Psoas muscle (tissue), 8 donors: Measurements from ENCODE around the gene OR2F2. TPM values are rescaled to one million over a fixed set of nuclear protein-coding genes. Genes with fewer than 3 reads are reported as not detected.

Source experiments
- ATAC-seq, 4 donors: fragments of 200-7000 bp; cut with Tn5 transposase; one replicate each; pipeline ENCODE4 v1.9.1; 2020; ENCODE audit warnings: moderate library complexity in 3 of 4, mild to moderate bottlenecking in 2 of 4
- DNase-seq, 2 donors: peaks; one replicate each; pipeline ENCODE4 v3.0.0-alpha.2; 2020
- H3K27ac ChIP-seq: fragments of 200-600 bp; one replicate; pipeline ENCODE4 v1.8.0; 2022
- H3K27me3 ChIP-seq, 3 donors: fragments of 200-600 bp in 1 of 3; one replicate each; pipeline versions ENCODE4 v1.6.1 to v1.8.0; 2013 to 2022; ENCODE audit warnings: low read length in 2 of 3, mild to moderate bottlenecking in 2 of 3, moderate library complexity in 1 of 3; ENCODE audit not compliant: insufficient read depth in 3 of 3
- H3K36me3 ChIP-seq, 2 donors: fragments of 200-600 bp in 1 of 2; one replicate each; pipeline versions ENCODE4 v1.6.1 to v1.8.0; 2013 to 2022; ENCODE audit warnings: low read depth in 1 of 2, mild to moderate bottlenecking in 1 of 2, moderate library complexity in 1 of 2; ENCODE audit not compliant: insufficient read depth in 1 of 2
- H3K4me1 ChIP-seq: fragments of 200-600 bp; one replicate; pipeline ENCODE4 v1.8.0; 2022
- H3K4me3 ChIP-seq: fragments of 200-600 bp; one replicate; pipeline ENCODE4 v1.8.0; 2022; ENCODE audit warnings: mild to moderate bottlenecking
- H3K9me3 ChIP-seq: fragments of 200-600 bp; one replicate; pipeline ENCODE4 v1.8.0; 2022
- WGBS, 3 donors: extraction: QIAGEN DNeasy Blood & Tissue Kit; methylation state at CpG; one replicate each; pipeline versions ENCODE4 v1.1.6 to v1.1.7; 2013; 5-methylcytosine and 5-hydroxymethylcytosine counted together
- intact Hi-C, 2 donors: fragments of 100-400 bp; cut with DNase I; formaldehyde crosslinking; loops; one replicate each; pipeline versions ENCODE4 v1.11.0 to v1.14.2; 2022
- polyA plus RNA-seq, 3 donors: library from polyadenylated mRNA; stranded (reverse); fragments of 200-250 nt; gene quantifications; one replicate each; pipeline ENCODE4 v1.2.3, GENCODE V29; 2013
- total RNA-seq, 4 donors: library from RNA; stranded (reverse); fragmentation: NEBNext Ultra II Directional in 2 of 4; extraction: Animal tissue kit (Norgen Biotek cat#: 25700) in 2 of 4; gene quantifications; one replicate each; pipeline versions ENCODE4 v1.2.1 to v1.2.4, GENCODE V29; 2021 to 2023
- TF ChIP-seq, protein P1 (sequence below): fragments of 200-600 bp; IDR thresholded peaks from one replicate; pipeline ENCODE4 v1.8.0; 2022; ENCODE audit warnings: antibody characterized with exemption
- donor health status: healthy with polysubstance abuse.
- donor health status: DM: no; HTN: no; CAD: no; lungs with moderate emphysema.
- donor health status: Bipolar disorder and iron deficiency.
- donor health status: healthy.
- donor health status: DM: yes; HTN: yes; CAD: no.
- donor health status: DM: no; HTN: no; CAD: no.
- donor health status: DM: no; HTN: no; CAD: no.
- donor health status: DM: yes; HTN: yes; CAD: no.

OR2F2 gene
- total and polyA plus RNA-seq, 7 donors = not detected

- H3K9me3 ChIP-seq = no peaks in the 10 kb centered on the region
- no peaks in the 10 kb centered on the region for H3K27me3 ChIP-seq
- no peak overlapping the region for H3K27ac ChIP-seq
- H3K4me1 ChIP-seq = no peaks in the 10 kb centered on the region
- TF ChIP-seq, protein P1, sequence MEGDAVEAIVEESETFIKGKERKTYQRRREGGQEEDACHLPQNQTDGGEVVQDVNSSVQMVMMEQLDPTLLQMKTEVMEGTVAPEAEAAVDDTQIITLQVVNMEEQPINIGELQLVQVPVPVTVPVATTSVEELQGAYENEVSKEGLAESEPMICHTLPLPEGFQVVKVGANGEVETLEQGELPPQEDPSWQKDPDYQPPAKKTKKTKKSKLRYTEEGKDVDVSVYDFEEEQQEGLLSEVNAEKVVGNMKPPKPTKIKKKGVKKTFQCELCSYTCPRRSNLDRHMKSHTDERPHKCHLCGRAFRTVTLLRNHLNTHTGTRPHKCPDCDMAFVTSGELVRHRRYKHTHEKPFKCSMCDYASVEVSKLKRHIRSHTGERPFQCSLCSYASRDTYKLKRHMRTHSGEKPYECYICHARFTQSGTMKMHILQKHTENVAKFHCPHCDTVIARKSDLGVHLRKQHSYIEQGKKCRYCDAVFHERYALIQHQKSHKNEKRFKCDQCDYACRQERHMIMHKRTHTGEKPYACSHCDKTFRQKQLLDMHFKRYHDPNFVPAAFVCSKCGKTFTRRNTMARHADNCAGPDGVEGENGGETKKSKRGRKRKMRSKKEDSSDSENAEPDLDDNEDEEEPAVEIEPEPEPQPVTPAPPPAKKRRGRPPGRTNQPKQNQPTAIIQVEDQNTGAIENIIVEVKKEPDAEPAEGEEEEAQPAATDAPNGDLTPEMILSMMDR = no peak
- no peak overlapping the region for H3K4me3 ChIP-seq
- ATAC-seq (no peak), DNase-seq (no peak)
- intact Hi-C loops = no loop called here
- WGBS, 3 donors = 70 to 79% (median 76%) methylated on average over 3 of the region's 3 CpGs
- no peaks in the 10 kb centered on the region for H3K36me3 ChIP-seq
Measured at GRCh38 chr7:143910473-143911248, 24.4 kb upstream of the OR2F2 start.

- WGBS, 3 donors = 92 to 96% (median 93%) methylated on average over 3 of the region's 3 CpGs
- H3K27me3 ChIP-seq = no peaks in the 10 kb centered on the region
- no peak for DNase-seq
- TF ChIP-seq, protein P1 = no peak
- no peak for ATAC-seq
- H3K4me1 ChIP-seq = no peaks in the 10 kb centered on the region
- H3K9me3 ChIP-seq = no peaks in the 10 kb centered on the region
- H3K36me3 ChIP-seq = no peaks in the 10 kb centered on the region
- H3K4me3 ChIP-seq = no peak overlapping the region
- intact Hi-C loops = no loop called here
- no peak overlapping the region for H3K27ac ChIP-seq
Measured at GRCh38 chr7:143913945-143914615, 21.0 kb upstream of the OR2F2 start.

- Histone ChIP-seq H3K27ac (no peak overlapping the region), H3K4me3 (no peak overlapping the region), H3K27me3 (no peaks in the 10 kb centered on the region), H3K36me3 (no peaks in the 10 kb centered on the region), H3K9me3 (no peaks in the 10 kb centered on the region), H3K4me1 (no peaks in the 10 kb centered on the region)
- DNase-seq (no peak), ATAC-seq (no peak)
- 65 to 69% (median 68%) methylated on average over 7 of the region's 7 CpGs for WGBS, 3 donors
- intact Hi-C loops = no loop called here
- TF ChIP-seq, protein P1 = no peak
Measured at GRCh38 chr7:143914938-143915652, 19.9 kb upstream of the OR2F2 start.

DNA sequence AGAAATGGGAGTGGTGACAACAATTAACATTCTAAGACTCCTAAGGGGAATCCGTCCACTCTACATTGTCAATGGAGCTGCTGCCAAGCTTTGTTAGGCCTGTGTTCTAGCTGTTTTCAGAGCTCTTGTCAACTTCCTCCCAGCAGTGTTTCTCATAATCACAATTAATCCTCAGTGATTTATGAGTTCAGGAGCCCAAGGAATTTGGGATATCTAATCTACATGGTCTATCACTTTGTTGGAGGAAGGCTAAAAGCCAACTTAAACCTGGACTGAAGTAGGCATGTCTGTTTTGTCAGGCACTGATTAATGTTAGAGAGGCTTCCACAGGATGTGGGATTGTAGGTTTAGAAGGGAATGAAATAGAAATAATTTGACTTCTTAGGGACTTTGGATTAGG, 10.2 kb upstream of the OR2F2 start:
- no peaks in the 10 kb centered on the region for H3K9me3 ChIP-seq
- no peak overlapping the region for H3K4me3 ChIP-seq
- H3K36me3 ChIP-seq = no peaks in the 10 kb centered on the region
- TF ChIP-seq, protein P1 = no peak
- no peak for DNase-seq
- intact Hi-C loops = no loop called here
- H3K4me1 ChIP-seq = no peaks in the 10 kb centered on the region
- no peaks in the 10 kb centered on the region for H3K27me3 ChIP-seq
- ATAC-seq = no peak
- WGBS, 3 donors = 64 to 83% (median 67%) methylated on average over 1 of the region's 1 CpG
- H3K27ac ChIP-seq = no peak overlapping the region
